HEK293T (cell line): ENCODE data around the gene KIF16B.

Source experiments
- ARNT ChIP-seq: fragments of 450-650 bp; IDR thresholded peaks from 2 replicates; pipeline ENCODE4 v1.6.1; 2017; ENCODE audit warnings: mild to moderate bottlenecking
- BHLHE40 ChIP-seq: fragments of 450-650 bp; IDR thresholded peaks from 2 replicates; pipeline ENCODE4 v1.6.1; 2016; ENCODE audit warnings: mild to moderate bottlenecking, moderate library complexity, borderline replicate concordance
- CTBP1 ChIP-seq: fragments of 450-650 bp; IDR thresholded peaks from 2 replicates; pipeline ENCODE4 v1.6.1; 2016; ENCODE audit warnings: borderline replicate concordance
- FOXA1 ChIP-seq: fragments of 450-650 bp; IDR thresholded peaks from 2 replicates; pipeline ENCODE4 v1.6.1; 2016; ENCODE audit warnings: mild to moderate bottlenecking
- FOXK2 ChIP-seq: fragments of 450-650 bp; IDR thresholded peaks from 2 replicates; pipeline ENCODE4 v1.6.1; 2016; ENCODE audit warnings: mild to moderate bottlenecking
- FOXM1 ChIP-seq: fragments of 450-650 bp; IDR thresholded peaks from 2 replicates; pipeline ENCODE4 v1.6.1; 2017; ENCODE audit warnings: mild to moderate bottlenecking, borderline replicate concordance
- LEF1 ChIP-seq: fragments of 450-650 bp; IDR thresholded peaks from 2 replicates; pipeline ENCODE4 v1.6.1; 2017; ENCODE audit warnings: mild to moderate bottlenecking, borderline replicate concordance
- NFRKB ChIP-seq: fragments of 450-650 bp; IDR thresholded peaks from 2 replicates; pipeline ENCODE4 v1.6.1; 2016; ENCODE audit warnings: mild to moderate bottlenecking, moderate library complexity
- SP1 ChIP-seq: fragments of 450-650 bp; IDR thresholded peaks from 2 replicates; pipeline ENCODE4 v1.6.1; 2017
- SUZ12 ChIP-seq: fragments of 450-650 bp; IDR thresholded peaks from 2 replicates; pipeline ENCODE4 v1.6.1; 2016; ENCODE audit warnings: mild to moderate bottlenecking
- TF ChIP-seq, protein P1 (sequence below): fragments of 450-650 bp; IDR thresholded peaks from 2 replicates; pipeline ENCODE4 v1.6.1; 2016

DNA sequence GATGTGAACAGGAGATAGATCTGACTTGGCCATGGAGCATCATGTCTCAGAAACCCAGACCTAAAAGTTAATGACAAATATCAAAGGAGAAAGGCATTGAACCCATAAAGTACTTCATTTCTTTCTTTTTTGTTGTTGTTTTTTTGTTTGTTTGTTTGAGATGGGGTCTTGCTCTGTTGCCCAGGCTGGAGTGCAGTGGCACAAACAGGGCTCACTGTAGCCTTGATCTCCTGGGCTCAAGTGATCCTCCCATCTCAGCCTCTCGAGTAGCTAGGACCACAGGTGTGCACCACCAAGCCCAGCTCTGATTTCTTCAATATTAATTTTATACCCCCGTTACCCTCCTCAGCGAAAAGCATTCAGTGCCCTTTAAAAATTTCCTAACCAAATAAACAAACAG lies 45.8 kb downstream of the KIF16B start:
- no peak for TF ChIP-seq FOXM1
- no peak for TF ChIP-seq FOXK2
- no peak for TF ChIP-seq SP1
- TF ChIP-seq BHLHE40 = no peak
- TF ChIP-seq, protein P1, sequence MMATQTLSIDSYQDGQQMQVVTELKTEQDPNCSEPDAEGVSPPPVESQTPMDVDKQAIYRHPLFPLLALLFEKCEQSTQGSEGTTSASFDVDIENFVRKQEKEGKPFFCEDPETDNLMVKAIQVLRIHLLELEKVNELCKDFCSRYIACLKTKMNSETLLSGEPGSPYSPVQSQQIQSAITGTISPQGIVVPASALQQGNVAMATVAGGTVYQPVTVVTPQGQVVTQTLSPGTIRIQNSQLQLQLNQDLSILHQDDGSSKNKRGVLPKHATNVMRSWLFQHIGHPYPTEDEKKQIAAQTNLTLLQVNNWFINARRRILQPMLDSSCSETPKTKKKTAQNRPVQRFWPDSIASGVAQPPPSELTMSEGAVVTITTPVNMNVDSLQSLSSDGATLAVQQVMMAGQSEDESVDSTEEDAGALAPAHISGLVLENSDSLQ = no peak
- TF ChIP-seq ARNT = no peak
- TF ChIP-seq CTBP1 = no peak
- no peak for TF ChIP-seq LEF1
- TF ChIP-seq FOXA1 = no peak
- no peak for TF ChIP-seq SUZ12
- no peak for TF ChIP-seq NFRKB
